NCI-H2171 (cell line): ENCODE measurements around the gene PRRC2A.

Experiments used
- DNase-seq: peaks from one replicate; lab custom pipeline; 2025; lab: John Stamatoyannopoulos, UW

Gene PRRC2A

DNA sequence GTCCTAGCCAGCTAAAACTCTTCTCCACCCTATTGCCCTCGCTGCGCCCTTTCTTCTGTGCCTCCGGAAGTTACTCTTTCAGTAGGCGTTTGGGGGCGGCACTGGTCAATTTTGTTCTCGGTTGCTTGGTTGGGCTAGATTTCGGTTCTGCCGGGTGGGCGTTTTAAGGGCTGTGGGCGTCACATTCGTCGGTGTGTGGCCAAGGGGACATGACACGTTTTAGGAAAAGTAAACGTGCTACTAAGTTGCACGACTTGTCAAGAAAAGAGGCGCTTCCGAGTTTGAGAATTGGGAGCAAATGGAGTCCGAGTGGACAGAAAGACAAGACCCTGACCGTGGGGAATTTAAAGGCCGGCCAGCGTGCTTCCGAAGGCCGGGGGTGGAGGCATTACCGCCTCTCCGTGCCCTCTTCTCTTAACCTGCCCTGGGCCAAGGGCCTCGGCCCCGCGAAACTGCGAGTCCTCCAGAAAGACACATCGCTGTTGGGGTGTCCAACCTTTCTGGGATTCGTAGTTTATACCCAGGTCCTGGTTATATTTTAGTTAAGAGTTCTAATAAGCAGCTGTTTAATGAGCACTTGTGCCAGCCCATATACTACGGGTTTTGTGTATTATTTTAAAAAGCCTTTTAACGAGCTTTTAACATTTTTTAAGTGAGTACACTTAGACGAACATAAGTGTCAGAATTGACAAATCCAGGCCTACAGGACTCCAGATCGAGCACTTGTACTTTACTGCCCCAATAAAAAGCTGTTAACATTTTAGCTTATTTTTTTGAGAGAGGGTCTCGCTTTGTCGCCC is 32.6 kb downstream of the PRRC2A start:
- DNase-seq = peak; percentile 95

DNA sequence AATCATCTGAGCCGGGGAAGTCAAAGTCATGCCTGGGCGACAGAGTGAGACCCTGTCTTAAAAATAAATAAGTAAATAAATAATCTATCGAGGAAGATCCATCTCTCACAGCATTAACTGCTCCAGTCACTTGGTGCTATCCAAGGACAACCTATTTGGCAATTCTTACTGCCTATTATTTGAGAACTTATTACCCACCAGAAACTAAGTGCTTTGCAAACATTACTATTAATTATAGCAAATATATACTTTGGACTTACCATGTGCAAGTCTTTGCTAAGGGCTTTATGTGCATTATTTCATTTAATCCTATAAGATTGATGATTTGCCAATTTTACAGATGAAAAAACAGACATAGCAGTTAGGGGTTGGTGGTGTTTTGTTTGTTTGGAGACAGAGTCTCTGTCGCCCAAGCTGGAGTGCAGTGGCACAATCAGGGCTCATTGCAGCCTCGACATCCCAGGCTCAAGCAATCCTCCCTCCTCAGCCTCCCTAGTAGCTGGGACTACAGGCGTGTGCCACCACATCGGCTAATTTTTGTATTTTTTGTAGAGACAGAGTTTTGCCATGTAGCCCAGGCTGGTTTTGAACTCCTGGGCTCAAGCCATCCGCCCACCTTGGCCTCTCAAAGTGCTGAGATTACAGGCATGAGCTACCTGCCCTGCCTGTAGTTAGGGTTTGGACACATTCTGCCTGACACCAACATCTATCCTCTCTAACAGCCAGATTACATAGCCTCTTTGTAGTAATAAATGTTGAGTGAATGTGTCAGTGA is 34.2 kb downstream of the PRRC2A start:
- DNase-seq = no peak

DNA sequence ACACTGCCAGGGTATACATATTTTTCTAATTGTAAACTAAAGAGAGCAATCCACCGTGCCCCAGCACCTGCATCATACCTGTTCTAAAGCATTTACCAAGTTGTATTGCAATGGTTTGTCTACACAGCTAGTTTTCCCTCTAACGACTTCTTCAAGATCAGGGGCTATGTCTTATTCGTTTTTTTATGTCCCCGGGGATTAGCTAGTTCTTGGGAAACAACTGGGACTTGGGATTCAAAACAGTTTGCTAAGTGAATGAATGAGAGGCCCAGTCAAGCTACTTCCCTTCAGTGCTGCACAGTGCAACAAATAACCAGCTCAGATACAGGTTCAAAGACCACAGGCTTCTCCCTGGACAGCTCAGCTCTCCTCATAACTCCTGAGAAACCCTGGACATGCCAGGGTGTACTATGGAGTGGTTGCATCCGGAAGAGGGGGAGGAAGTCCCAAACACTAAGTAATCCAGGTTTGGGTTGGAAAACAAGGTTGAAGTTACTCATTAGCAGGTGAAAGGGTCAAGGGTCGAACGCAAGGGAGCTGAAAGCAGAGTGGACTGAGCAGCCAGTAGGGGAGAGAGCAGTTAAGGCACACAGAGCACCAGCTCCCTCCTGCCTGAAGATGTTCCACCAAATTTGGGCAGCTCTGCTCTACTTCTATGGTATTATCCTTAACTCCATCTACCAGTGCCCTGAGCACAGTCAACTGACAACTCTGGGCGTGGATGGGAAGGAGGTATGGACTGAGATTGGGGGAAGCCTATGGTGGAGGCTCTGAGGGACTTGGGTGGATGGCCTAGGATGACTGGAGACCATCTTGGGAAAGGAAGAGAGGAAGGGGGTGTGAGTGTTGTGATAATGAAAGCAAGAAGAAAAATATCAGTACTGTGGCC is 35.1 kb downstream of the PRRC2A start, which contains the start of gene APOM:
Gene APOM, plus strand, starts transcription at position 546 of the 889 bp plus-strand sequence. Its CDS starts 73 bp downstream, at position 619.
- DNase-seq = no peak

DNA sequence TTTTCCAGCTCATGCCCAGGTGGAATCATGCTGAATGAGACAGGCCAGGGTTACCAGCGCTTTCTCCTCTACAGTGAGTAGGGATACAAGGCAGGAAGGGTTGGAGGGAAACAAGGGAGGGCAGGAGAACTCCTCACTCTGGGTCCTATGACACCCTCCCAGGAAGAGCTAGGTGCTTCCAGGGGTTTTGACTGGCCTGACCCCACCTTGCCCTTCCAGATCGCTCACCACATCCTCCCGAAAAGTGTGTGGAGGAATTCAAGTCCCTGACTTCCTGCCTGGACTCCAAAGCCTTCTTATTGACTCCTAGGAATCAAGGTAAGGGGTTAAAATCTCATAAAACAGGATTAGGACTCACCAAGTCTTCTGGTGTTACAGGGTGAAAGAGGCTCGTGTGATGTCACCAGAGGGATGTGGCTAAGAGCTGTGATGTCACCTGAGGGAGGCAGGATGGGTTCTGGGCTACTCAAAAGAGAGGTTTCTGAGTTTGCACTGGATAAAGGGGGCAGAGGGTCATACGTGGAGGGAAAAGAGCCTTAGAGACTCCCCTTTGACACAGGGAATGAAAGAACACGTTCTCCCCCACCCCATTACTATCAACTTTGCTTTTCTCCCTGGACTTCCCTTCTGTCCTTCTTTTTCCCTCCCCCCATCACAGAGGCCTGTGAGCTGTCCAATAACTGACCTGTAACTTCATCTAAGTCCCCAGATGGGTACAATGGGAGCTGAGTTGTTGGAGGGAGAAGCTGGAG is 37.1 kb downstream of the PRRC2A start:
- no peak for DNase-seq

DNA sequence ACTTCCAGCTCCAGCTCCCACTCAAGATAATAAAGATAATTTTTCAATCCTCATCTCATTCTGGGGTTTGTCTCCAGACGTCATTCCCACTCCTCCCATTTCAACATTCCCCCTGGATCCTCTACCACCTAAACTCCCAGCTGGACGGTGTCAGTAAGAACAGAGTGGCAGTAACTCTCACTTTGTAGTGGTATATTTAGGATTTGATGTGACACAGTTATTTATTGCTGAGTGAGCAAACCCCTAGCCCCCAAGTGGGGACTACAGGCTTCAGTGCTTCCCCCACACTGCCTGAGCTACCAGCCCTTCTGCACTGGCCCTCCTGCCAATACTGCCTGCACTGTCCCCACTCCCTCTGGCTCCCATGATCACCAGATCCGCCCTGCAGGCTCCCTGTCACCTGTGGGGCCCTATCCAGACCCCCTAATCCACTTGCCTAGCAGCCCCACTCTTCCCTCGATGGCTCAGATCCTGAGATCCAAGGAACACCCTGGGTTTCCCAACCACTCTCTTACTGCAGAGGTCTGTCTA is 37.7 kb downstream of the PRRC2A start:
- no peak for DNase-seq

DNA sequence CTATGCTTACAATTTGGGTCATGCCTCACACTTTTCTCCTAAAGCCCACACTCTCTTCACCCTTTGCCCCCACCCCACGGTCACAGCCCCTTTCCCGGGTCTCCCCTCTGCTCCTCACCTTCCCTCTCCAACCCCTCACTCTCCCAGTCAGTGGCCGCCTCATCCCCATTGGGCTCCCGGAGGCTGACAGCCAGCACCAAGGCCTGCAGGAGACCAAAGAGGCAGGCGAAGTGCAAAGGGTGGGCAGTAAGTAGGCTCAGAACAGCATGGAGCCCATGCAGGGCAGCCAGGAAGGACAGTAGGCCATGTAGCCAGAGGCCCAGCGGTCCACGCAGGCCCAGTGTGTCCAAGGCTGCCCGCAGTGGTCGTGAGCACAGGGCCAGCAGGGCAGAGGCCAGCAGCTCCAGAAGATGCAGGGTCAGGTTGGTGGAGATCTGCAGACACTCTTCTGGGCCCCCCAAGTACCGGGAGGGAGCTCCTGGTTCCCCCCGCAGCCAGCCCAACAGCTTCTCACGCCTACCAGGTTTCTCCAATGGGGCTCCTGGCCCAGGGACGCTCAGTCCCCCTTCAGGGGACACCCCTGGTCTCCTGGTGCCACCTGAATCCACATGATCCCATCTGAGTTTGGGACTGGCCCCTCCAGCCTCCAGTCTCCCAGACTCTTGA is 38.6 kb downstream of the PRRC2A start:
- no peak for DNase-seq

DNA sequence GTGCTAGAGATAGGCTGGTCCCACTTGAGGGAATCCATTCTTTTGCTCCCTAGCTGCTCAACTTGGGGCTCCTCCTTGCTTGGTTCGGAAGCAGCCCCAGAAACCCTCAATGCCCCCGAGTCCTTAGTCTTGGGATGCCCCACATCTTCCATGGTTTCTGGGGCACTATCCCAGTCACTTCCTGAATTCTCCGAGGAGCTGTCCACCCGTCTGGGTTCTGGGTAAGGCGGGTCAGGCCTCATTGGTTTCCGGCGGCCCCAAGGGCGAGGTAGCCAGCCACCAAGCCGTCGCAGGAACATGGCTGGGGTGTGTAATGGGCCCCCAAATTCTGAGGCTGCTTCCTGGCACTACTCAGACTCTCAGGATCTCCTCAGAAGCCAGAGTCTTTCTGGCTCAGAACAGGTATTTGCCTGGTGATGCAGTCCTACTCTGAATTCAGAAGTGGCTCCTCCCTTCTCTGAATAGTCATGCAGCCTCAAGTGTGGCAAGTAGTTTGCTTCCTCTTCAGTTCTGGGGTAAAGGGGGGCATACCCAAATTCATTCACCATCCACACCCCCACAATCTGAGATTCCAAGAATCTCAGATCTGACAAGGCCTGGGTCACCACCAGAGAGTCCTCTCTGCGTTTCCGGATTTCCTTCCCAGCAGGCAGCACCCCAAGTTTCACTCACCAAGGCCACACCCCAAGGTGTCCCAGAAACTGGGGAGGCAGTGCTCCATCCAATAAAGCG is 39.3 kb downstream of the PRRC2A start:
- no peak for DNase-seq

DNA sequence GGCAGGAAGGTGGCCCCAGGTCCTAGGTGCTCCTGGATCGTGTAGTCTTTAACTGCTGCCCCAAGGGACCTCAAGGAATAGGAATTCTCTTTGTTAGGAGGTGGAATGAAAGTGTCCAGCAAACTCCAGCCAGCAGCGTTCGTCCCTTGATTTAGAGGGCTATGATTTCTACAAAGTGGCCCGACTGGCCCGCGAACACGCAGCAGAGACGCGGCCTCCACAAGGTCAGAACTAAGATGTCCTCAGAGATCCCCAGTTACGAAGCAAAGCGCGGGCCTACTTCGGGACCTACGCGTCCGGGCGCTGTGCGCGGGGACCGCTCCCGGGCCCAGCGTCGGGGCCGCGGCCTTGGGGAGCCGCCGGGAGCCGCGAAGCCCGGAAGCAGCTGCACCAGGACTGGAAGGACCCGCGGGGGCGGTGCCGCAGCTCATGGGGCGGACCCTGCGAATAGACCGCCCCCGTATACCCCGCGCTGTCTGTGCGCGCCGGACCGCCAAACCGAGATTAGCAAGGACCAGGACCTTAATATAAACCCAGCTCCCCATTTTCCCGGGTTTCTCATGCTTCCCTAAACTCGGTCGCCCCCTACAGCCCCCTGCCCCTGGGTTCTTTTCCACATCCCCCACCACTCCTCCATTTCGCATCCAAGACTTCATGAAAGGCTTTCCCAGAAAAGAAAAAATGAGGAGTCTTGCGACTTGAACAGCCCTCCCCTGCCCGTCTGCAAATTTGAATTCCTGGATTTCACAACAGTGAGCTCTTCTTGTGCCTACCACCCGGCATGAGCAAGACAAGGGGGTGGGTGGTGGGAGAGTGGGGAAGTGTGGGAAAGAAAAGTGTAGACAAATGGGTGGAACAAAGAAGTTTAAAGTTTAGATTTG is 40.1 kb downstream of the PRRC2A start, which contains the start of gene C6orf47:
Gene C6orf47, minus strand, starts transcription at position 398 of the 881 bp plus-strand sequence. CDS start 831 bp downstream, outside the sequence.
- DNase-seq = peak; percentile 78

DNA sequence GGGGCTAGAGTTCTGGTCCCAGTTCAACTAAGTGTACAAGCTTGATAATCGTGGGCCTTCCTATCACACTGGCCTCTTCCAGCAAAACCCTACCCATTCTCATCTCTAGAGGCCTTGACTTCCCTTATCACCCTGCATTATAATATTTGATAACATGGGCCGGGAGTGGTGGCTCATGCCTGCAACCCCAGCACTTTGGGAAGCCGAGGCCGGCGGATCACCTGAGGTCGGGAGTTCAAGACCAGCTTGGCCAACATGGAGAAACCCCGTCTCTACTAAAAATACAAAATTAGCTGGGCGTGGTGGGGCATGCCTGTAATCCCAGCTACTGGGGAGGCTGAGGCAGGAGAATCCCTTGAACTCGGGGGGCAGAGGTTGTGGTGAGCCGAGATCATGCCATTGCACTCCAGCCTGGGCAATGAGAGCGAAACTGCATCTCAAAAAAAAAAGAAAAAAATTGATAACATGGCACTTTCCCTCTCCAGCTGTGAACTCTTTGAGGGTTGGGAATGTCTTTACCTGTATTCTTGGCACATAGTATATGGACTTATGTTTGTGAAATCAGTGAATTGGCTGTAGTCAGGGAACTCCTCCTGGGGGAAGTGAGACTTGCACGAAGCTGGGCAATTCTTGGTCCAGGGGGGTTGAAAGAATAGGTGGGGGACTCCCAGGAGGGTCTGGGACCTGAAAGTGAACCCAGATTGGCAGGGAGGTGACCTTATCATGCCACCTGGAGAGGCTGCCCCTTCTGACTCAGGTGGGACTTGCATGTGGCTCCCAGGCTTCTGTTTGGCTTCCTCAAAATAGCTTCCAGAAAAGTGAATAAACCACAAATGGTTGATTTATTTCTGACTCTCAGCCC is 41.0 kb downstream of the PRRC2A start:
- DNase-seq = no peak

DNA sequence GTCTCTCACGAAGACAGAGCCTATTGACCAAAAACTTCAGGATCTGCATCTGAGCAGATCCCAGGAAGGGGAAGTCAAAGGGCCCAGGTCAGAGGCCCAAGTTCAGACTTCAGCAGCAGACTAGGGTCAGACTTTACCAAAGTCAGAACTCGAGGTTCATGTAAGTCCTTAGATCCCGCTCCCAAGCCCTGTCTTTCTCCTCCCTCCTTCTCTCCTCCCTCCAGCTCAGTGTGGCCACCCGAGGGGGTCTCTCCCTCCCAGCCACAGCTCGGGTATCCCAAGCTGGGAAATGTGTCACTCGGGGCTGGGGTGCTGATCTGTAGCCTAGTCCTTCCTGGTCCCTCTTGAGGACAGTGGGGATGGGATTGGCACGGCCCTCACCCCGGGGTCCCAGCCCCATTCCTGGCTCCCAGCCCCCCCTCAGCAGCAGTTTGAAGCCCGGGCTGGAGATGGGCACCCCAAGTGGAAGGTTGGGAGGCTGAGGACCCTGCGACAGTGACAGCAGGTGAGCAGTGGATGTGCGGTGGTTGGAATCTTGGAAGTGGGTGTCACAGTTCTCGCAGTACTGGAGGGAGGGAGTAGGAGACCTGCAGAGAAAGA is 41.7 kb downstream of the PRRC2A start:
- DNase-seq = no peak

DNA sequence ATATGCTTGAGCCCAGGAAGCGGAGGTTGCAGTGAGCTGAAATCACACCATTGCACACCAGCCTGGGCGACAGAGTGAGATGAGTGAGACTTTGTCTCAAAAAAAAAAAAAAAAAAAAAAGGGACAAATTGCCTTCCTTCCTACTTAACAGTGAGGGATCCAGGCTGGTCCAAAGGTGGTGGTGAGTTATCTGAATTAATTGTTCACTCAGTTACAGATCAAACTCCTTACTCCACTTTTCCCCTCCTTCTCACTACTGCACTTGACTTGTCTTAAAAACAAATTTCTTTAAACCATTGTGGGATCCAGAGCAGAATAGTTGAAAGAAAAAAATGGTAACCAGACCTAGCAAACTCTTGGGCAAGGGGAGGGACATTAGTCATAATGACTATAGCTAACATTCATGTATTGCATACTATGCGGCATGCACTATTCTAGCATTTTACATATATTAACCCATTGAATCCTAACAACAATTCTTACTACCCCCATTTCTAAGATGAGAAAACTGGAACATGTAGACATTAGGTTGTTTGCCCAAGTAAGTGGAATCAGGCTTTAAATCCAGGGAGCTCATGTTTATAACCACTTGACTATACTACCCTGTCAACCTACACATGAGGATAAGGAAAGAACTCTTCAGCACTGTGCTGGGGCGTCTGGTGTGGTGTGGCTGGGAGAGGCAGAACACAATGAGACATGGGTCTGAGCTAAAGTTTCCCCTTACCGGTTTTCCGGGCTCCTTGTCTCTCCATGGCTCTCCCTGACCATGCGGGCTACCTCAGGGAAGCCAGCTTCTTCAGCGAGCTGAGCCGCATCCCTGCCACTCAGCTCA is 42.8 kb downstream of the PRRC2A start:
- no peak for DNase-seq

DNA sequence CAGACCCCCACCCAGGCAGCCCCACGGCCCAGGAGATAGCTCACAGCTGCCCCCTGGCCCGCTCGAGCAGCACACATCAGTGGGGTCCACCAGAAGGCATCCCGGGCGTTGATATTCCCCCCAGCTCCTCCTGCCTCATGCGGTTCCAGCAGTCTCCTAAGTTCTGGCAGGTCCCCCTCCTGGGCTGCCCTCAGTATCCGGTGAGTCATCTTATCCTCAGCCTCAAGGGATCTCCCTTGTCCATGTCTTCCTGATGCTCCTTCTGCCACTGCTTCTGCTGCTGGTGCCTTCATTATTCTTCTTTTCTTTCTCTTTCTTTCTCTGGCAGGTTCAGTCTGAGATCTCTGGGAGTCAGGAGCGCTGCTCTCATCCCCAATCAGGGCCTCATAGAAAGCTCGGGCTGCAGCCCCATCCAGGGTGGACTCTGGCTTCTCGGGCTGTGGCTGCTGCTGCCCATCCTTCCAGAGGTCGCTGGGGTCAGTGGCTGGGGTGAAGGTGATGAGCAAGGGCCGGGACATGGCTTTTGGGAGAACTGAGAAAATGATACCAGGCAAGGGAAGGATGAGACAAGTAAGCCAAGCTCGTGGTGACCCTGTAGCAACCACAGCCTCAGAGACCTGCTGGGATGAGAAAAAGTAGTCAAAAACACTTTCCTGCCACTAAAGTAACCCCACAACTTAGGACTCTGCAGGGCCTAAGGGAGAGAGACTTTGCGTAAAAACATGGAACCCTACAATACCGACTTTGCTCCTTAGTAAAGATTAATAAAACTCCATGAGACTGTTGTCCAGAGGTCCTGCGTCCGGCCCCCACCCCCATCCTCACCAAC is 43.7 kb downstream of the PRRC2A start:
- no peak for DNase-seq

DNA sequence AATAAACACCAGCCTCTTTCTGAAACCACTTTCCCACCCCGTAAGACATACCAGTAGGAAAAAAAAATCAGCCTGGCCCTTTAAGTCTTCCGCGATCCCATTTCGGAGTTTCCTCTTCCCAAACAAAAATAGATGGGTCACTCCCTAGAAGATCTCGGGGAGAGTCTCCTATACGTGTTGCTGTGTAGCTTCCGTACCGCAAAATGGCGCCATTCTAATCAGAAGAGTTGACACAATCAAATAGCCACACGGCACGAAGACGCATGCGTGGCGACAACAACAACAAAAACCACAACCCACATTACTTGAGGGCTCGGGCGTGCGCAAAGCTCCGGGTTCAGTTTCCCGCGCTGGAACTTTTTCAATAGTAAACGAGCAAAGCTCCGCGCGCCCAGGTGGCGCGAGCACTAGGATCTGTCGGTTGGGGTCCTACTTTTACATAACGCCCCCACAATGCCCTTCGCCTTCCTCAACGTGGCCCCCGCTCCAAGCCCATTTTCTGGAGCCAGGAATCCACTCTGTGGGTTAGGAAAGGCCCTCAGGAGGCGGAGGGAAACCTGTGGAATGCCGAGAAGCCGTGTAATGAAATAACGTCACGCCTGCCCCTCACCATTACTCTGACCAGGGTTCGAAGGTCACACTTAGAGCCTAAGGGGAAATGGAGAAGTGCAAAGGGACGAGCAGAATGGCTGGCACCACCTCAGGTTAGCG is 44.4 kb downstream of the PRRC2A start, which contains the start of gene GPANK1:
Gene GPANK1, minus strand, starts transcription at position 208 of the 711 bp plus-strand sequence. CDS start 519 bp downstream, outside the sequence.
- DNase-seq = peak; percentile 97

DNA sequence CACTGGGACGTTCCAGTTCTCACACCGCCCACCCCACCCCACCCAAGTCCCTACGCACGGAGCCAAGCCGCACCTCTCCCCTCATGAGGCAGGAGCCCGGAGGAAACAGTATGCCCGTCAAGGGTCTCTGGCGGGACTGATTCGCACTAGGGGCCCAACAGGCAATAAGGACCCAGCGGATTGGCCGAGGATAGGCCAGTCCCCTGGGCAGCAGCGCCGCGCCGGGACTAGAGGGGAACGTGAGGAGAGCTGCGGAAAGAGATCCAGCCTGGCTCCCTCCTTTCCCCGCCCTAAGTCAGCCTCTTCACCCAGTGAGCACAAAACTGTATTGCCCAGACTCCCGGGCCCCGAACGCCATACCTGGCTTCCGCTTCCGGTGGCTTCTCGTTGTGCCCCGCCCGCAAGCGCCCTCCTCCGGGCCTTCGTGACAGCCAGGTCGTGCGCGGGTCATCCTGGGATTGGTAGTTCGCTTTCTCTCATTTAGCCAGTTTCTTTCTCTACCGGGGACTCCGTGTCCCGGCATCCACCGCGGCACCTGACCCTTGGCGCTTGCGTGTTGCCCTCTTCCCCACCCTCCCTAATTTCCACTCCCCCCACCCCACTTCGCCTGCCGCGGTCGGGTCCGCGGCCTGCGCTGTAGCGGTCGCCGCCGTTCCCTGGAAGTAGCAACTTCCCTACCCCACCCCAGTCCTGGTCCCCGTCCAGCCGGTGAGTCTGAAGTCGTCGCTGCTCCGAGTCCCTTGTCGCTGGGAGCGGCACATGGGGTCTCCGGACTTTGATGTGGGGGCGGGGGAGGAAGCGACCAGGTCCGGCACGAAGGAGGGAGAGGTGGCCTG is 45.2 kb downstream of the PRRC2A start, which contains the start of gene CSNK2B:
Gene CSNK2B, plus strand, starts transcription at position 580 of the 836 bp plus-strand sequence. CDS start 752 bp downstream, outside the sequence.
- DNase-seq = peak; percentile 96
